IPS-20b (cell line): ENCODE measurements around the gene SHQ1.

Experiments used
- H3K27ac ChIP-seq: one replicate; pipeline ENCODE4 v1.5.1; 2013; ENCODE audit warnings: low read length
- H3K27me3 ChIP-seq: 2 replicates; pipeline ENCODE4 v1.6.1; 2013; ENCODE audit warnings: mild to moderate bottlenecking, low read length, inconsistent platforms; ENCODE audit not compliant: insufficient read depth
- H3K36me3 ChIP-seq: 2 replicates; pipeline ENCODE4 v1.6.1; 2013; ENCODE audit warnings: low read depth, mild to moderate bottlenecking, inconsistent platforms, low read length, moderate library complexity; ENCODE audit not compliant: insufficient read depth
- H3K4me1 ChIP-seq: 2 replicates; pipeline ENCODE4 v1.6.1; 2013; ENCODE audit warnings: mild to moderate bottlenecking, control low read depth, inconsistent platforms, low read length, moderate library complexity; ENCODE audit not compliant: insufficient read depth
- H3K4me3 ChIP-seq: 2 replicates; pipeline ENCODE4 v1.5.1; 2013; ENCODE audit warnings: mild to moderate bottlenecking, low read length, inconsistent platforms
- H3K9ac ChIP-seq: 2 replicates; pipeline ENCODE4 v1.6.1; 2013; ENCODE audit warnings: low read depth, mild to moderate bottlenecking, inconsistent platforms, low read length, moderate library complexity
- H3K9me3 ChIP-seq: 2 replicates; pipeline ENCODE4 v1.6.1; 2013; ENCODE audit warnings: mild to moderate bottlenecking, low read depth, low read length, inconsistent platforms; ENCODE audit not compliant: insufficient read depth

The SHQ1 gene

DNA sequence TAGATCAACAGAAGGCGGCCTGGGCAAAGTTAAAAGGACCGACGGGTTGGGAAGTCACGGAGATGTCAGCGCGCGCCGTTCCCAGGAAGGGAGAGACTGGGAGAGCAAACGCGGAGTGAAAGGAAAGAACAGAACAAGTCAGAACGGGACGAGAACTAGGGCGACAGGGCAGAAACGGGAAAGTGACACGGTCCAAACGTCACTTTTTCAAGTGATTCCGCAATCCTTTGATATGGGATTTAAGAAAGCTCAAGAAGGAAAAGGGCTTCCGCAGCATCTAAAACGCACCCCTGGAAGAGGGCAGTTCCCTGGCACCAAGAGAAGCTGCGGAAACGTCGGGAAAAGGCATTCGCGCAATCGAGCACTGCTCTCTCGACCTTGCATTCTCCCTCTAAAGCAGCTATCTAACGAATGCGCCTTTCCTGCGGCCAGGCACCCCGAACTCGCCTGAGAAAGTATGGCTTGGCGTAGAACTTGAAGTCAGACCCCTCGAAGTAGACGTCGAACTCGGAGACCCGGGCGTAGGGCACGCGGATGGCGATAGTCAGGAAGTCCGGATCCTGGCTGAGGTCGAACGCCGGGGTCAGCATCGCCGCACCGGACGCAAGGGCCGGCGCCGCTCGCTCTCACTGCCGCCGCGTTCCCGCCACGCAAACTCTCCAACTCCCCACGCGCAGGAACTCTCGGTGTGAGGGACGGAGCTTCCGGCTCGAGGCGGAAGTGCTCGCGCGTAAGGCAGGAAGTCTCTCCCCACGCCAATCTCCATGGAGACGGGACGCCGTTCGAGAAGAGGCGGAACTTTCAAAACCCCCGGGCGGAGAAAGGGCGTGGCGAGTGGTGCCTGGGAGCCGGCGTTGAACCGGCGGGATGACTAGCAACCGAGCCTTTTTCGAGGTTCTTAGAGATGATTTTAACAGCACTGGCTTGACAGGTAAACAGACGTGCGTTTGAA lies at the start of gene SHQ1:
Gene SHQ1 (minus strand): TSS at position 695 of the 952 bp plus-strand sequence. CDS start 105 bp downstream, at position 590.
- H3K4me3 ChIP-seq = peak within 1 kb of the TSS; percentile 95
- H3K36me3 ChIP-seq = no peaks in the 10 kb centered on the region
- peaks cover 35% of the 10 kb centered on the region for H3K27me3 ChIP-seq
- peak within 1 kb of the TSS; percentile 59; the same call in 1 of the 2 replicates for H3K9ac ChIP-seq
- H3K27ac ChIP-seq = no peak within 1 kb of the TSS
- 0 out of 2 replicates have a peak, but pooled peaks cover 6% of the 10 kb centered on the region for H3K4me1 ChIP-seq
- H3K9me3 ChIP-seq = no peaks in the 10 kb centered on the region

DNA sequence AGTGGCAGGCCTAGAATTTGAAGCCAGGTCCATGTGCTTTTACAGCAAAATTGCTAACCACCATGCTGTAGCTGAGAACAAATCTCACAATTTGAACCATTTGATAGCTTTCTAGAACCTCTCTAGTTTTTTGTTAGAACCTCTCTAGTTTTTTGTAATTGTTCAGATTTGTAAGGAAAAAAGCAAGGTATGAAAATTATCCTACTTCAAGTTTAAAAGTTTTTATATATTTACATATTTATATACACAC lies 49.4 kb upstream of the SHQ1 start:
- Histone ChIP-seq H3K27ac (no peak overlapping the region), H3K36me3 (no peaks in the 10 kb centered on the region), H3K4me3 (no peak overlapping the region)

DNA sequence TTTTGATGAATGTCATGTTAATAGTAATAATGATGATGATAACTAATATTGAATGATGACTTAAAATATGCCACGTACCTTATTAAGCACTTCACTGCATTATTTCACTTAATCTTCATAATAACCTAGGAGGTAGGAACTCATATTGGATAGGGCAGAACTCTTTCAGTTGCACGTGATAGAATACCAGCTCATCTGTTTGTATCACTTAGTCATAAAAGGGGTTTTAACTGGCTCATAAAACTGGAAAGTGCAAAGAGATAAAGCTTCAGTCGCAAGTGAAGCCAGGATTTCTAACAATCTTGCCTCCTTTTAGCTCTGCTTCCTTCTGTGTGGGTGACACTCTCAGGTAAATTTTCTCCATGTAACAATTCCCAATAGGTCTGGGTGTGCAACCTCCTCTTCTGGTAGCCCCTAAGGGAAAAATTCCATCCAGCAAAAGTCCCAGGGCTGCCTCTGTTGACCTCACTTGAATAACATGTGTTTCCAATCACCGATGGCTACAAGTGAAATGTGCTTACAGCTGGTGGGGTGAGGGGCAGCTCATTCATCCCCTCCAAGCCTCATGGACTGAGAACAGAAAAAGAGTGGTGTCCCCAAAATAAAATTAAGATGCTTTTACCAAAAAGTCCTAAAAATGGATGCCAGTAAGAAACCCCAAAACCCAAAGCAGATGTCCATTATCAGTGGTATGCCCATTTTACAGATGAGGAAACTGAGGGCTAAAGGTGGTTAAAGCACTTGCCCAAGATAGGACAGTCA lies 48.9 kb upstream of the SHQ1 start:
- Histone ChIP-seq H3K4me1 (no peaks in the 10 kb centered on the region), H3K36me3 (no peaks in the 10 kb centered on the region), H3K27me3 (peaks cover 45% of the 10 kb centered on the region), H3K9ac (no peak overlapping the region), H3K4me3 (no peak overlapping the region), H3K27ac (no peak overlapping the region), H3K9me3 (no peaks in the 10 kb centered on the region)

More for the DNA sequence above, 49.4 kb upstream of the SHQ1 start:
- H3K4me1 ChIP-seq = no peaks in the 10 kb centered on the region
- H3K27me3 ChIP-seq = peaks cover 40% of the 10 kb centered on the region
- H3K9ac ChIP-seq = no peak overlapping the region
- H3K9me3 ChIP-seq = no peaks in the 10 kb centered on the region

DNA sequence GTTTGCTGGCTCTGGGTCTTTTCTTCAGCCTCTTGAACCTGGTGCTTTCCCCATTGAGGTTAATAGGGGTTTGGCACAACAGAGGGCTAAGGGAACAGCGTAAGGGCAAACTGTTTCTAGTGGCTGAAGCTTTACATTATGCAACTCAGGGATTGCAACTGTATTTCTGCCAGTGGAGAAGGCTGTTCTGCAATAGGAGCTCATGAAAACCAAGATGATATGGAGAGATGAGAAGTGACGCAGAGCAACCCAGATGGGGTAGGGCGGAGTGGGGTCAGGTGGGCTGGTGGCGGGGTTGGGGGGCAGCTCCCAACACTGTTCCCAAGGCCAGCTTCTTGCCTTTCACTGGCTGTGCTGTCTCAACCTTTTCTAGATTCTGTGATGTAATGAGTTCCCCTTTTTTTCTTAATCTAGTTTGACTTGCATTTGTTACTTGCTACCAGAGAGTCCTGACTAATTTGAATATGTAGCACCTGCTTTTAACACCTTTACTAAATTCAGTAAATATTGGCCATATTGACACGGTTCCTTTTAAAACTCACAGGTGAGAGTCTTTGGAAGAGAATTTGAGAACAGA lies 46.8 kb upstream of the SHQ1 start:
- no peaks in the 10 kb centered on the region for H3K36me3 ChIP-seq
- H3K4me3 ChIP-seq = no peak overlapping the region
- H3K27ac ChIP-seq = no peak overlapping the region
- H3K9me3 ChIP-seq = no peaks in the 10 kb centered on the region
- H3K9ac ChIP-seq = no peak overlapping the region
- H3K27me3 ChIP-seq = peaks cover 66% of the 10 kb centered on the region
- H3K4me1 ChIP-seq = no peaks in the 10 kb centered on the region

DNA sequence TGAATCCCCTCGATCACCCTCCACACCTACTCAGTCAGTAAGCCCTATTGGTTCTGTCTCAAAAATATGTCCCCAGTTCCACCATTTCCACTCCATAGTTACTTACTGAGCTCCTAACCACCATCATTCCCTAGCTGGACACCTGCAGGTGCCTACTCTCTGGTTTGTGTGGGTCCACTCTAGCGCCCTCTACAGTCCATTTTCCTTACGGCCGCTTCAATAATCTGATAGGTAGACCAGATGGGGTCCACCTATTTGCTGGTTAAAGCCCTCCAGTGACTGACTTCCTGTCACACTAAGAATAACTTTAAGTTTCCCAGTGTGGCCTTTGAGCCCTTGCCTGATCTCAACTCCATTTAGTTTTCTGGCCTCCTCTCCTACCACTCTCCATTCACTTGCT lies 44.6 kb upstream of the SHQ1 start:
- Histone ChIP-seq H3K9me3 (no peaks in the 10 kb centered on the region), H3K4me1 (peaks cover 7% of the 10 kb centered on the region; the same call in 1 of the 2 replicates), H3K27ac (no peak overlapping the region), H3K9ac (no peak overlapping the region), H3K36me3 (no peaks in the 10 kb centered on the region), H3K4me3 (no peak overlapping the region), H3K27me3 (peaks cover 85% of the 10 kb centered on the region)

DNA sequence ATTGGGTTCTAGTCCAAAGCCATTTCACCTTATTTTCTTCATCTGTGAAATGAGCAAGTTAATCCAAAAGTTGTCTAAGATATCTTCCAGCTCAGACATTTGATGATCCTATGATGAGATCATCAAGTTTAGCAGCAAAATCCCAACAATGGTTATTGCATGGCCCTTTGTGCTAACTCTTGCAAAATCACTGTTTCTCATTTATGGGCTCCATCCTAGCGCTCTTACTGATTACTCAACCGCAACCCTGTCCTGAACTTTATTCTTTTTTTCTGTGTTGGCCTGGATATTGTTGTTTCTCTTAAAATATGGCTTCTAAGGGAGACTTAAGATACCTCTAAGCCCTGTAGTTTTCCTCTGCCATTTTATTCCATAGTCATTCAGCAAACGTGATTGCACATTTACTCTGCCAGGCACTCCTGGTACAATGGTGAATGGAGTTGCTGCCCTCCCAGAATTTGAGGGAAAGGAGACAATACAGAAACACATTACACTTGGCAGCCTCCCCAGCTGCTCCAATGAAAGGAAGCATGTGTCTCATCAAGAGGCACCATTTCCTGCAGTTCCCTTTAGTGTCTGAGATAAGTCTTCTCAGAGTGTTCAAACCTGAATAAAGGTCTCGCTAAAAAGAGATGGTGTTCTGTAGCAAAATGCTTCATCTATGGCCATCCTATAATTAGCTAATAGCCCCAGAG lies 44.0 kb upstream of the SHQ1 start:
- no peak overlapping the region for H3K9ac ChIP-seq
- no peak overlapping the region for H3K27ac ChIP-seq
- peaks cover 10% of the 10 kb centered on the region for H3K4me1 ChIP-seq

DNA sequence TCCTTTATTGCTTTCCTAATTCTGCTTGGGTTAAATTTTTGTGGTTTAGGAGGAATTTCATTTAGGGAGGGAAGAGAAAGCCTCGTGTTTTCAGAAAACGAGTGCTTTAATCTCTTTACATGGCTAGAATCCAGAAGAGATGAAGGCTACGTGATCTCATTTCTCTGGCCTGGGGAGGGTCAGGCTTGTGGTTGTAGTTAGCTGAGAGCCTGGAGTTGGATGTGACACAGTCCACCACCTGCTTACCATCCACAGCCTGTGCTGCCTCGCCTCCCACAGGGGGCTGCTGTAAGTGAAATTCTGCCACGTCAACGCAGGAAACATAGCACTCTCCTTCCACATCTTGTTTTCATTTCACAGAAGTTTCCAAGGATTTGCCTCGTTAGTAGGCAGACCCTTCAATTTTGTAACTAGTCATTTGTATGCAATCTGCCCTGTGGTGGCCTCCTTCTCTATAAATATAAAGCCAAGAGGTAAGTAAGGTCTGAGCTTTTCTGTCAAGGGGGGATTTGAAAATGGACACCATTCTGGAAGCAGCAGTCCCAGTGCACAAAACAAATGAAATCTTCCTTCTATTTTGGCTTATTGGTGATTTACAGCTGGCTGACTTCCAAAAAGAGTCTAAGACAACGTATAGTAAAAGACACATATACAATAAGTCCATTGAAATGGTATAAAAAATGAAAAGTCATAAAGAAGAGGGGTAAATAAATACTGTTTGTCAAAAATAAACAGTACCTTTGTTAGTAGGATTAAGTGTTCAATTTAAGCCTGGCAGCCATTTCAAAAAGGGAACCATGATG lies 43.0 kb upstream of the SHQ1 start:
- no peaks in the 10 kb centered on the region for H3K9me3 ChIP-seq
- no peak overlapping the region for H3K4me3 ChIP-seq
- peaks cover 15% of the 10 kb centered on the region for H3K4me1 ChIP-seq
- no peak overlapping the region for H3K9ac ChIP-seq
- H3K27ac ChIP-seq = no peak overlapping the region
- H3K36me3 ChIP-seq = no peaks in the 10 kb centered on the region
- H3K27me3 ChIP-seq = peaks cover 90% of the 10 kb centered on the region

More for the DNA sequence above, 44.0 kb upstream of the SHQ1 start:
- H3K9me3 ChIP-seq = no peaks in the 10 kb centered on the region
- H3K27me3 ChIP-seq = peaks cover 89% of the 10 kb centered on the region
- no peak overlapping the region for H3K4me3 ChIP-seq
- H3K36me3 ChIP-seq = no peaks in the 10 kb centered on the region

DNA sequence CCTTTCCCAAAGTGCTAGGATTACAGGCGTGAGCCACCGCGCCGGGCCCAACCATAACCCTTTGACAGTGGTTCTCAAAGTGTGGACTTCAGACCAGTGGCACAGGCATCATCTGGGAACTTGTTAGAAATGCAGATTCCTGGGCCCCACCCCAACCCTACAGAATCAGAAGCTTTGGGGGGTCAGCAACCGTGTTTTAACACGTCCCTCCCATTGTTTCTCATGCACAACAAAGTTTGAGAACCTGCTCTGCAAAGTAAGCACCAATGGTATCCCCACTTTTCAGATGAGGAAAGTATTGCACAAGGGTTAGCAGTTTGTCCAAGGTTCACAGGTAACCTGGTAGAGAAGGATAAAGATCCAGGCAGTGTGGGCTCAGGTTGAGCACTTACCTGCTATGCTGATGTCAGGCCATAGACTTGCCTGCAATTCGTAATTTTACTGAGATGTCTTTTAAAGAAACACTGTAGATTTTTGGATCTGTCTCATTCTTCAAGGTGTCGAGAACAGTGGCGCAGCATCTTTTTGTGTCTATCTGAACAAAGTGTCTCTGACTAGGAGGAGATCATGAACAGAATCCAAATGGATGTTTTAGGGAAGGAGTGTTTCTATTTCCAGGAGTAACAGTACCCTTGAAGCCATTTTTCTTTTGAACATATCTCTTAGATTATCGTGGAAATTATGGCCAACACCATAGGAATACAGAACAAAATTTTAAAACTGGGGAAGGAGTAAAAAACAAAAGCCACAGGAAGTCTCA lies 42.1 kb upstream of the SHQ1 start:
- Histone ChIP-seq H3K4me3 (no peak overlapping the region), H3K36me3 (no peaks in the 10 kb centered on the region), H3K9ac (no peak overlapping the region), H3K4me1 (peaks cover 15% of the 10 kb centered on the region), H3K27me3 (peaks cover 90% of the 10 kb centered on the region), H3K27ac (no peak overlapping the region), H3K9me3 (no peaks in the 10 kb centered on the region)

DNA sequence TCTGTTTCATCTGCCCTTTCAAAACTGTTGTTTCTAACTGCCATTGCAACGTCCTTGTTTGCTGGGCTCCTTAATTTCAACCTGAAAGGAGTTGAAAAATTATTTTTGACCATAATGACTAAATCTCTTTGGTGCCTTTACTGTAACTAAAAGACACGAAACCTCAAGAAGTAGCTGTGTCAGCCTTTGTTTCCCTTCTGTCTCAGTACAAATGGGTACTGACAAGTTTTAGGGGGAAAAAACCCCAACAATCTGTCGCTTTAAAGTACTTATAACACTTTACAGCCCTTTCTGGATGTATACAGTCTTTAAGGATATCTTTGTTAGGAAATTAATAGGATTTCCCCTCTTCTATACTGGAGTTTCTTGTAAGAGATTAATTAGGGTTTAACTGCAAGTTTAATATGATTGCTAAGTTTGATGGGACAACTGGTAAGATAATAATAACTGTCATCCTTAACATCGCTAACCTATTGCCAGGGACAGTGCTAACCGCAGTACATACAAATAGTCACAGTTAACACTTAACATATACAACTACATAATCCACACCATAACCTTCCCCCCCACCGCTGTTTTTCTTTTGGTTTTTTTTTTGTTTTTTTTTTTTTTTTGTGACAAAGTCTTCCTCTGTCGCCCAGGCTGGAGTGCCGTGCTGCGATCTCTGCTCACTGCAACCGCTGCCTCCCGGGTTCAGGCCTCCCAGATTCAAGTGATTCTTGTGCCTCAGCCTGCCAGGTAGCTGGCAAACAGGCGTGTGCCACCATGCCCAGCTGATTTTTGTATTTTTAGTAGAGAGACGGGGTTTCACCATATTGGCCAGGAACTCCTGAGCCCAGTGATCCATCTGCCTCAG lies 41.3 kb upstream of the SHQ1 start:
- peak overlapping the region; percentile 21; the same call in 1 of the 2 replicates for H3K9ac ChIP-seq
- peak overlapping the region; percentile 64 for H3K4me3 ChIP-seq
- no peaks in the 10 kb centered on the region for H3K9me3 ChIP-seq
- H3K27me3 ChIP-seq = peaks cover 91% of the 10 kb centered on the region
- H3K36me3 ChIP-seq = no peaks in the 10 kb centered on the region
- peaks cover 15% of the 10 kb centered on the region for H3K4me1 ChIP-seq
- no peak overlapping the region for H3K27ac ChIP-seq
